ENCODE results near the gene PLA2G4F.

Gene PLA2G4F, protein sequence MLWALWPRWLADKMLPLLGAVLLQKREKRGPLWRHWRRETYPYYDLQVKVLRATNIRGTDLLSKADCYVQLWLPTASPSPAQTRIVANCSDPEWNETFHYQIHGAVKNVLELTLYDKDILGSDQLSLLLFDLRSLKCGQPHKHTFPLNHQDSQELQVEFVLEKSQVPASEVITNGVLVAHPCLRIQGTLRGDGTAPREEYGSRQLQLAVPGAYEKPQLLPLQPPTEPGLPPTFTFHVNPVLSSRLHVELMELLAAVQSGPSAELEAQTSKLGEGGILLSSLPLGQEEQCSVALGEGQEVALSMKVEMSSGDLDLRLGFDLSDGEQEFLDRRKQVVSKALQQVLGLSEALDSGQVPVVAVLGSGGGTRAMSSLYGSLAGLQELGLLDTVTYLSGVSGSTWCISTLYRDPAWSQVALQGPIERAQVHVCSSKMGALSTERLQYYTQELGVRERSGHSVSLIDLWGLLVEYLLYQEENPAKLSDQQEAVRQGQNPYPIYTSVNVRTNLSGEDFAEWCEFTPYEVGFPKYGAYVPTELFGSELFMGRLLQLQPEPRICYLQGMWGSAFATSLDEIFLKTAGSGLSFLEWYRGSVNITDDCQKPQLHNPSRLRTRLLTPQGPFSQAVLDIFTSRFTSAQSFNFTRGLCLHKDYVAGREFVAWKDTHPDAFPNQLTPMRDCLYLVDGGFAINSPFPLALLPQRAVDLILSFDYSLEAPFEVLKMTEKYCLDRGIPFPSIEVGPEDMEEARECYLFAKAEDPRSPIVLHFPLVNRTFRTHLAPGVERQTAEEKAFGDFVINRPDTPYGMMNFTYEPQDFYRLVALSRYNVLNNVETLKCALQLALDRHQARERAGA

GRCh38 chr15:42156243-42156922 is at the start of gene PLA2G4F:
PLA2G4F (minus strand) TSS chr15:42156636; CDS start chr15:42156549, 87 bp downstream.
- no peak for DNase-seq (ENCODE audit: low read depth)

DNA sequence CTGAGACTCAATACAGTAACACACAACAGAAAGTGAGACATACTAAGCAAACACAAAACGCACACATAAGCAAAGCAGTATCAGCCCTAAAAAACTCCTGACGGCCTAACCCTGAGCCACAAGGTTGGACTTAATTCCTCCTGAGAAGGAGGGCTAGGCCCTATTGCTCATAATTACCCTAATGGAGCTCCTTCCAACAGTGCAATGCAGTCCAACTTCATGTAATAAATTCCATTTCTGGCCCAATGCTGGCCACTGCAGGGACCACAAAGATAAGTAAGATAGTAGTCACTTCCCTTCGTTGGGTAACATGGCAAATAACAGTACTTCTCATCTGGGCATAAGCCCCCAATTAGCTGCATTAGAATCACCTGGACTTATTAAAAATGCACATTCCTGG is 47.5 kb upstream of the PLA2G4F start:
- DNase-seq (ENCODE audit: low read depth) = no peak

DNA sequence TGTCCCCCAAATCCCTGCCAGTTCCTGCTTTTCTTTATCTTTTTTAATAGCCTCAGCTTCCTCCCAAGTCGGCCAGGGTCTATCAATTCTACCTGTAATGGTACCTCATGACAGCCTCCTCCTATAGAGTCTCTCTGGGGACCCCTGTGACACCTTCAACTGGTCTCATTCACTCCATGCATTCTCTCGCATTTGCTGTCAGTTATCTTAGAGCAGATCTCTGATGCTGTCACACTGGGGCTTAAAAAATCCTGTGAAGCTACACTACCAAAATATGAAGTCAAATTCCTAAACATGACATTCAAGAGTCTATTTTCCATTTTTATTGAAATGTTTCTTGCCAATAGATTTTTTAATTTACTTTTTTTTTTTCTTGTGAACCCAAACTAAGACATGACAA is 46.2 kb upstream of the PLA2G4F start:
- DNase-seq (ENCODE audit: low read depth) = no peak

DNA sequence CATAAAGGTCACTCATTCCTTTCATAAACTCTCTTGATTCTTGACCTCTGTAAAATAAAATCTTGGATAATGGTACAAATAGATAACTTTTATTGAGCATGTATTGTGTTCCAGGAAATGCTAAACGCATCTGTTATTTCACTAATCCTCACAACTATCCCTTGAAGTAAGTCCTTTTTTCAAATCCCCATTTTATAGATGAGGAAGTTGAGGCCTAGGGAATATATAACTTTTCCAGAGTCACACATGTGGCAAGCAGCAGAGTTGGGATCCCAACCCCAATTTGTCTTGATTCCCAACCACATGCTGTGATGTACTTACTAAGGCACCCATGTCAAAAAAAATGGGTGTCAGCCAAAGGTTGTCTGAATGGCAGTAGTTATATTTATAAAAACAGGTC is 45.4 kb upstream of the PLA2G4F start:
- DNase-seq (ENCODE audit: low read depth) = no peak

DNA sequence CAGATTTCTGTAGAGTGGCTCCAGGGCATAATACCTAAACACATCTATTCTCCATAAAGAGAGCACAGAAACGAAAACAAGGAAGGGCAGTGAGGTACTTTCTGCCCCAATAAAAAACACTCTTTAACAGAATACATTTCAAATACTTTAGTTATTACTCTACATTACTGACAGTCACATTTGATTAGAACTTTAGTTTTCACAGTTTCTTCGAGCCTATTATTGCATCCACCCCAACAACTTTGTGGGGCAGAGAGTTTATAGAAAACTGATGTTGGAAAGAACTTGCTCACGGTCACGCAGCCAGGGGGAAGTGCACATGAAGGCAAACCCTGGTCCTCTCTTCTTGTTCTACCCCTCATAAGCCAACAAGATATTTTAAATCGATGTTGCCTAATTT is 42.7 kb upstream of the PLA2G4F start:
- DNase-seq (ENCODE audit: low read depth) = no peak

- DNase-seq (ENCODE audit: low read depth) = no peak
These were observed 42.1 kb upstream of the PLA2G4F start for GRCh38 chr15:42198516-42198915.

DNA sequence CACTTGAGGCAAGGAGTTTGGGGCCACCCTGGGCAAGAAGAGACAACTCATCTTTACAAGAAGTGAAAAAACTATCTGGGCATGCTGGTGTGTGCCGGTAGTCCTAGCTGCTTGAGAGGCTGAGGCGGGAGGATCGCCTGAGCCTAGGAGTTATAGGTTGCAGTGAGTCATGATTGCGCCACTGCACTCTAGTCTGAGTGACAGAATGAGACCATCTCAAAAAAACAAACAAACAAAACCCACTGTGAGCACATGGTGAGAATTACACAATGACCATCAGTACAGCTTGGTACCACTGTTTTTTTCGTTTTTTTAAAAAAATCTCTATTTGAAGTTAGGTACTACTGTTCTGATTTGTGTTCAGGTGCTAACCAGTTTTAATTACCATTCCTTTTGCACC is 38.1 kb upstream of the PLA2G4F start:
- no peak for DNase-seq (ENCODE audit: low read depth)

DNA sequence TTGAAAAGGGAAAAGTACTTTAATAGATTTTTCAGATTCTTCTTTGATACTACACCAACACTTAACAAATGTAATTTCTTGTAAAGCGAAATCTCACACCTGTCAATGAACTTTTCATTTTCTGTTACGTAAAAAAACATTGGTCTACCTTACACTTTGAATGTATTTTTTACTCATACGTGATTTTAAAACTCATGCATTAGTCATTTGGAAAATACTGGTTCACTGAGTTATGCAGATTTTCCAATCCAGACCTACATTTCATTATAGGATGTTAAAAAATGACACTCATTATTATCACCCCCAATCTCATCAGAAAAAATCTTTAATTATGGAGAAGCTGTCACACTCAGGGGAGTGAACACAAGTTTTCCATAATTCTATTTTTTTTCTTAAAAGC is 36.9 kb upstream of the PLA2G4F start:
- no peak for DNase-seq (ENCODE audit: low read depth)

- no peak for DNase-seq (ENCODE audit: low read depth)
These were observed 35.3 kb upstream of the PLA2G4F start for GRCh38 chr15:42191610-42192346.

GRCh38 chr15:42190370-42190769 is 33.9 kb upstream of the PLA2G4F start:
- no peak for DNase-seq (ENCODE audit: low read depth)

- DNase-seq (ENCODE audit: low read depth) = no peak
These were observed 29.4 kb upstream of the PLA2G4F start for GRCh38 chr15:42185801-42186200.

GRCh38 chr15:42184736-42185135 is 28.3 kb upstream of the PLA2G4F start:
- DNase-seq (ENCODE audit: low read depth) = no peak

- no peak for DNase-seq (ENCODE audit: low read depth)
These were observed 27.9 kb upstream of the PLA2G4F start for GRCh38 chr15:42184296-42184695.

GRCh38 chr15:42182961-42183360 is 26.5 kb upstream of the PLA2G4F start:
- no peak for DNase-seq (ENCODE audit: low read depth)

GRCh38 chr15:42182328-42182886 is 26.0 kb upstream of the PLA2G4F start:
- DNase-seq (ENCODE audit: low read depth) = no peak

- no peak for DNase-seq (ENCODE audit: low read depth)
These were observed 21.6 kb upstream of the PLA2G4F start for GRCh38 chr15:42178056-42178455.

- DNase-seq (ENCODE audit: low read depth) = no peak
These were observed 19.2 kb upstream of the PLA2G4F start for GRCh38 chr15:42175671-42176070.

DNA sequence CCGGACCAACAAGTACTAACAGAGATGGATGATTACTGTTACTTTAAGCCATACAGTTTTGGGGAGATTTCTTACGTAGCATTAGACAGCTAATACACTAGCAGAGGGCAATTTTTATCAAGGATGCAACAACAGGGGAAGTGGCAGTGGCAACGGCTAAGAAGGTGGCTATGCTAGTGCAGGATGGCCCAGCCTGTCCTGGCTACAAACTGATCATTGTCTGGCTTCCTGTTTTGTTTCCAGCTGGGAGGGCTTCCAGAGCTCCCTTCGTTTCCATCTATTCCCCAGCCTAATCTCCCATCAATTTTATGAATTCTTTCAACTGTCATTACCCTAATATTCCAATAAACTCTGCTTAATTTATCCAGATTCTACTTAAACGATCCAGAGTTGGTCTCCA is 16.0 kb upstream of the PLA2G4F start:
- DNase-seq (ENCODE audit: low read depth) = no peak

DNA sequence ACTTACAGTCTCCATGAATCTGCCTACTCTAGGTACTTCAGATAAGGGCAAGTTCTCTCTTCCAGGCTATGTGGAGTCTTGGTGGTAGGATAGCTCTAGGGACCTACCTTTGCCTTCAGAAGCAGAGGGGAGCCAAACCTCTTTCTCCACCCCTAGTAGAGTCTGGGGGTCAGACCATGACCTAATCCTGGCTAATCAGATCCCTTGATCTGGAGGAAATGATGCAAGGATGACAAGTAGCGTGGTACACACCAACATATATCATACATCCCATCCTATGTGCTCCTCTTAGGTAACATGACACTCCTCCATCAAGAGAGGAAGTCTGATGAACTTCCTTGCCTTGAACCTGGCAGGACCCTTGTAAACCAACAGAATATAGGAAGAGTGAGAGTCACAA is 15.4 kb upstream of the PLA2G4F start:
- no peak for DNase-seq (ENCODE audit: low read depth)

- no peak for DNase-seq (ENCODE audit: low read depth)
These were observed 14.7 kb upstream of the PLA2G4F start for GRCh38 chr15:42171122-42171521.

DNA sequence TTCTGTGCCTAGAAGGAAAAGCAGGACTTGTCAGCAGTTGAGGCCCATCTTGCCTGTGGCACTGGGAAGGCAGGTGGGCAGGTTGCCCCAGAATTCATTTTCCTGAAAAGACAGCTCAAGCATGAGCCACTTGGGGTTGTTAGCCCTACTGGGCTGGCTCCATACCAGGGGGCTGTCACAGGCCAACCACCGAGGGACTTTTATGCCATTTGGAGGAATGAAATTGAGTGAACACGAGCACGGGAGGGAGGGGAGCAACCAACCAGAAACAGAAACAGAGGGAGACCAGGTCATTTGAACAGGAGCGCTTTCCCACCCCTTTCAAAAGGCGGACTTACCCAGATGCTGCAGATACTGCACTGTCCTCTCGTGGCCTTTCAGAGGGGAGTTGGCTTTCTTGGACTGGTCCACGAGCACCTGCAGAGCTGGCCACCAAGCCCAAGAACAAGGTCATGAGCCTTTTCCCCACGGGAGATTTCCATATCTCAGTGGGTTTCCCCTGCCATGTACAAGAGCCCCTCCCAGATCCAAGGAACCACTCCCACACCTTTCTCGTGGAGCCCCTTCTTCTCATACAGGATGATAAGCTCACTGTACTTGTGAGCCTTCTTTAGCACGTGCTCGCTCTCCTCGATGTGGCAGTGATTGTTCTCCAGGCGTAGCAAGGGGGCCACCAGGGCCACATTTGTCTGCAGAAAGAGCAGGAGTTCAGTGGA is 9.9 kb upstream of the PLA2G4F start:
- DNase-seq (ENCODE audit: low read depth) = no peak

Measured in activated T-cell treated with anti-CD3 and anti-CD28 coated beads for 1 hour (primary cell).